Neural progenitor cell (in vitro differentiated cells): ENCODE results near the gene MAD1L1.

Source experiments
- CTCF ChIP-seq: fragments of 200-600 bp; sonication (generic); IDR thresholded peaks from 2 replicates; pipeline ENCODE4 v1.5.1; 2017; ENCODE audit warnings: antibody characterized with exemption, mild to moderate bottlenecking
- EZH2 ChIP-seq: fragments of 200-600 bp; sonication (generic); IDR thresholded peaks from 2 replicates; pipeline ENCODE4 v1.6.1; 2017; ENCODE audit warnings: antibody characterized with exemption, mild to moderate bottlenecking, moderate library complexity

GRCh38 chr7:2168615-2169311 lies 64.0 kb downstream of the MAD1L1 start:
- TF ChIP-seq CTCF: no peak
- no peak for TF ChIP-seq EZH2
